Liver (tissue), 9 donors: ENCODE results near the gene RBM18. TPM values are rescaled to one million over a fixed set of nuclear protein-coding genes. Genes with fewer than 3 reads are reported as not detected.

Source experiments
- DNase-seq: peaks from one replicate; pipeline ENCODE4 v3.0.0-alpha.2; 2017; ENCODE audit warnings: low spot score
- H3K27ac ChIP-seq, 2 donors: one replicate each; pipeline ENCODE4 v1.7.0; 2013; ENCODE audit warnings: inconsistent platforms in 2 of 2, low read length in 2 of 2, control low read depth in 1 of 2, low read depth in 1 of 2, mild to moderate bottlenecking in 1 of 2
- H3K27me3 ChIP-seq, 4 donors: one replicate each; pipeline versions ENCODE4 v1.6.1 to v1.7.0; 2013; ENCODE audit warnings: low read length in 3 of 4, inconsistent platforms in 1 of 4, mild to moderate bottlenecking in 1 of 4, moderate library complexity in 1 of 4; ENCODE audit not compliant: control insufficient read depth in 4 of 4, insufficient read depth in 4 of 4
- H3K36me3 ChIP-seq, 4 donors: one replicate each; pipeline versions ENCODE4 v1.6.1 to v1.7.0; 2013; ENCODE audit warnings: low read length in 3 of 4, mild to moderate bottlenecking in 3 of 4, low read depth in 1 of 4, moderate library complexity in 1 of 4; ENCODE audit not compliant: control insufficient read depth in 4 of 4, insufficient read depth in 3 of 4
- H3K4me1 ChIP-seq, 4 donors: one replicate each; pipeline versions ENCODE4 v1.6.1 to v1.7.0; 2013; ENCODE audit warnings: low read length in 3 of 4, mild to moderate bottlenecking in 3 of 4, moderate library complexity in 1 of 4; ENCODE audit not compliant: control insufficient read depth in 4 of 4, insufficient read depth in 4 of 4
- H3K4me3 ChIP-seq, 3 donors: one replicate each; pipeline versions ENCODE4 v1.6.1 to v1.7.0; 2013; ENCODE audit warnings: low read length in 3 of 3, control low read depth in 1 of 3, low read depth in 1 of 3, mild to moderate bottlenecking in 1 of 3
- H3K9ac ChIP-seq, 2 donors: one replicate each; pipeline ENCODE4 v1.7.0; 2013; ENCODE audit warnings: low read length in 2 of 2, mild to moderate bottlenecking in 2 of 2, moderate library complexity in 2 of 2, control low read depth in 1 of 2, low read depth in 1 of 2
- H3K9me3 ChIP-seq, 4 donors: one replicate each; pipeline versions ENCODE4 v1.6.1 to v1.7.0; 2013; ENCODE audit warnings: low read length in 3 of 4; ENCODE audit not compliant: control insufficient read depth in 4 of 4
- CTCF ChIP-seq: fragments of 150-350 bp; IDR thresholded peaks from 2 replicates; pipeline ENCODE4 v1.5.1; 2017; ENCODE audit warnings: improper control_type of control experiment, low read depth, low read length; ENCODE audit not compliant: missing input control
- EGR1 ChIP-seq, 2 donors: IDR thresholded peaks; 2 replicates each; pipeline ENCODE4 v1.6.1; 2016 to 2018; ENCODE audit warnings: antibody characterized with exemption in 2 of 2, low read depth in 2 of 2
- FOXA1 ChIP-seq: IDR thresholded peaks from 2 replicates; pipeline ENCODE4 v1.6.1; 2016; ENCODE audit warnings: antibody characterized with exemption
- FOXA2 ChIP-seq: IDR thresholded peaks from 2 replicates; pipeline ENCODE4 v1.6.1; 2016; ENCODE audit warnings: antibody characterized with exemption
- GABPA ChIP-seq, 2 donors: IDR thresholded peaks in 1 of 2; conservative IDR thresholded peaks in 1 of 2; 2 replicates each; pipeline ENCODE4 v1.6.1; 2016; ENCODE audit warnings: antibody characterized with exemption in 2 of 2, mild to moderate bottlenecking in 1 of 2, moderate library complexity in 1 of 2
- HNF4A ChIP-seq, 2 donors: conservative IDR thresholded peaks; 2 replicates each; pipeline ENCODE4 v1.6.1; 2016; ENCODE audit warnings: antibody characterized with exemption in 2 of 2, mild to moderate bottlenecking in 2 of 2
- HNF4G ChIP-seq: IDR thresholded peaks from 2 replicates; pipeline ENCODE4 v1.6.1; 2016; ENCODE audit warnings: antibody characterized with exemption
- JUND ChIP-seq, 2 donors: IDR thresholded peaks; 2 replicates each; pipeline ENCODE4 v1.6.1; 2016; ENCODE audit warnings: antibody characterized with exemption in 2 of 2
- NR2F2 ChIP-seq: IDR thresholded peaks from 2 replicates; pipeline ENCODE4 v1.6.1; 2016; ENCODE audit warnings: antibody characterized with exemption
- RAD21 ChIP-seq, 2 donors: IDR thresholded peaks; 2 replicates each; pipeline ENCODE4 v1.6.1; 2016; ENCODE audit warnings: antibody characterized with exemption in 2 of 2, mild to moderate bottlenecking in 2 of 2
- RXRA ChIP-seq, 2 donors: IDR thresholded peaks; 2 replicates each; pipeline ENCODE4 v1.6.1; 2017 to 2018; ENCODE audit warnings: antibody characterized with exemption in 2 of 2, mild to moderate bottlenecking in 1 of 2
- SP1 ChIP-seq: IDR thresholded peaks from 2 replicates; pipeline ENCODE4 v1.6.1; 2018; ENCODE audit warnings: antibody characterized with exemption, mild to moderate bottlenecking
- TAF1 ChIP-seq: conservative IDR thresholded peaks from 2 replicates; pipeline ENCODE4 v1.6.1; 2016; ENCODE audit warnings: antibody characterized with exemption, mild to moderate bottlenecking
- YY1 ChIP-seq: IDR thresholded peaks from 2 replicates; pipeline ENCODE4 v1.6.1; 2016; ENCODE audit warnings: antibody characterized with exemption, mild to moderate bottlenecking
- WGBS: extraction: QIAGEN DNeasy Blood & Tissue Kit; methylation state at CpG from one replicate; pipeline ENCODE4 v1.1.7; 2013; 5-methylcytosine and 5-hydroxymethylcytosine counted together
- polyA plus RNA-seq, 2 donors: library from polyadenylated mRNA; stranded (reverse) in 1 of 2; unstranded in 1 of 2; fragments of 200-250 nt in 1 of 2; fragments of >200 nt in 1 of 2; fragmentation: Nextera tagmentation in 1 of 2; extraction: Ambion mirVana in 1 of 2; gene quantifications; one replicate each; pipeline versions ENCODE4 v1.2.1 to v1.2.3, GENCODE V29; 2013 to 2015
- total RNA-seq, 2 donors: library from RNA; depleted of rRNA; stranded (reverse); fragments of >200 nt; gene quantifications; one replicate each; pipeline ENCODE4 v1.2.3, GENCODE V29; 2014
- TF ChIP-seq, protein P1 (sequence below): IDR thresholded peaks from 2 replicates; pipeline ENCODE4 v1.6.1; 2016; ENCODE audit warnings: antibody characterized with exemption
- TF ChIP-seq, protein P2 (sequence below): IDR thresholded peaks from 2 replicates; pipeline ENCODE4 v1.6.1; 2016; ENCODE audit warnings: antibody characterized with exemption
- TF ChIP-seq, protein P3 (sequence below): IDR thresholded peaks from 2 replicates; pipeline ENCODE4 v1.6.1; 2016; ENCODE audit warnings: antibody characterized with exemption
- TF ChIP-seq, protein P4 (sequence below): IDR thresholded peaks from 2 replicates; pipeline ENCODE4 v1.6.1; 2016; ENCODE audit warnings: antibody characterized with exemption, mild to moderate bottlenecking
- donor health status: healthy.
- donor health status: healthy.
- donor health status: healthy.
- donor health status: healthy.
- donor health status: healthy.

RBM18 gene
- total and polyA plus RNA-seq, 4 donors: 3.4 to 7.7 (median 5.5) TPM

GRCh38 chr9:122248448-122248865, 16.2 kb downstream of the RBM18 start:
- no peak overlapping the region for H3K9ac ChIP-seq
- peaks cover 4 to 61% (median 59%) of the 10 kb centered on the region in 4 donors for H3K36me3 ChIP-seq
- 94% methylated on average over 5 of the region's 5 CpGs for WGBS
- no peak overlapping the region for H3K4me3 ChIP-seq
- DNase-seq: no peak
- H3K4me1 ChIP-seq: no peaks in the 10 kb centered on the region
- H3K27ac ChIP-seq: no peak overlapping the region
- H3K9me3 ChIP-seq: no peaks in the 10 kb centered on the region
- no peak for TF ChIP-seq RXRA (IDR thresholded peaks at IDR 0.05)
- TF ChIP-seq, protein P1, sequence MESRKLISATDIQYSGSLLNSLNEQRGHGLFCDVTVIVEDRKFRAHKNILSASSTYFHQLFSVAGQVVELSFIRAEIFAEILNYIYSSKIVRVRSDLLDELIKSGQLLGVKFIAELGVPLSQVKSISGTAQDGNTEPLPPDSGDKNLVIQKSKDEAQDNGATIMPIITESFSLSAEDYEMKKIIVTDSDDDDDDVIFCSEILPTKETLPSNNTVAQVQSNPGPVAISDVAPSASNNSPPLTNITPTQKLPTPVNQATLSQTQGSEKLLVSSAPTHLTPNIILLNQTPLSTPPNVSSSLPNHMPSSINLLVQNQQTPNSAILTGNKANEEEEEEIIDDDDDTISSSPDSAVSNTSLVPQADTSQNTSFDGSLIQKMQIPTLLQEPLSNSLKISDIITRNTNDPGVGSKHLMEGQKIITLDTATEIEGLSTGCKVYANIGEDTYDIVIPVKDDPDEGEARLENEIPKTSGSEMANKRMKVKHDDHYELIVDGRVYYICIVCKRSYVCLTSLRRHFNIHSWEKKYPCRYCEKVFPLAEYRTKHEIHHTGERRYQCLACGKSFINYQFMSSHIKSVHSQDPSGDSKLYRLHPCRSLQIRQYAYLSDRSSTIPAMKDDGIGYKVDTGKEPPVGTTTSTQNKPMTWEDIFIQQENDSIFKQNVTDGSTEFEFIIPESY: no peak
- TF ChIP-seq, protein P2, sequence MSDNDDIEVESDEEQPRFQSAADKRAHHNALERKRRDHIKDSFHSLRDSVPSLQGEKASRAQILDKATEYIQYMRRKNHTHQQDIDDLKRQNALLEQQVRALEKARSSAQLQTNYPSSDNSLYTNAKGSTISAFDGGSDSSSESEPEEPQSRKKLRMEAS: no peak
- TF ChIP-seq FOXA2: no peak
- no peak for TF ChIP-seq GABPA (IDR thresholded peaks at IDR 0.05 in 1 of 2, conservative IDR thresholded peaks at IDR 0.05 in 1 of 2)
- no peak for TF ChIP-seq SP1
- no peak for TF ChIP-seq NR2F2
- TF ChIP-seq HNF4A (conservative IDR thresholded peaks at IDR 0.05): no peak
- no peak for TF ChIP-seq CTCF
- TF ChIP-seq JUND (IDR thresholded peaks at IDR 0.05): no peak
- TF ChIP-seq, protein P3, sequence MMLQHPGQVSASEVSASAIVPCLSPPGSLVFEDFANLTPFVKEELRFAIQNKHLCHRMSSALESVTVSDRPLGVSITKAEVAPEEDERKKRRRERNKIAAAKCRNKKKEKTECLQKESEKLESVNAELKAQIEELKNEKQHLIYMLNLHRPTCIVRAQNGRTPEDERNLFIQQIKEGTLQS: no peak
- H3K27me3 ChIP-seq: no peaks in the 10 kb centered on the region

DNA sequence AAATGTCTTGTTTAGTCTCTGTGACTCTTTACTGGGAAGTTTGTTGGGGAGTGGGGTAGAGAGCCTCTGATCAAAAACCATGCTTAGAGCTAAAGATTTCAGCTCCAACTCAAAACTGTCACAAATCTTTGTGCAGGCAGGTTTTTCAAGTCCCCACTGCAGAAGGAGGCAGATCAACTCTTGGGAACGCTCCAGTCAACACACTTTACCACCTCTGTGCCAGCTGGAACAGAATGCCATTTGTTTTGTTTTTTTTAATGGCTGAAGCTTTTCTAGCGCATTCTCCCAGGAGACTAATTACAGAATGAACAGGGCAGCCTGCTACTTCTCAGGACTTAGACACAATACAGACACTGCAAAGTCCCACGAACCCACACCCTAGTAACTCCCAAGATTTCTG, 18.0 kb downstream of the RBM18 start:
- TF ChIP-seq GABPA (IDR thresholded peaks at IDR 0.05 in 1 of 2, conservative IDR thresholded peaks at IDR 0.05 in 1 of 2) (no peak), CTCF (no peak), JUND (IDR thresholded peaks at IDR 0.05) (no peak), FOXA1 (no peak), FOXA2 (no peak), SP1 (no peak), NR2F2 (no peak), YY1 (no peak), TAF1 (no peak), RAD21 (IDR thresholded peaks at IDR 0.05) (no peak), HNF4A (conservative IDR thresholded peaks at IDR 0.05) (no peak), HNF4G (no peak), EGR1 (IDR thresholded peaks at IDR 0.05; ENCODE audit: low read depth in 2 of 2) (no peak), RXRA (IDR thresholded peaks at IDR 0.05) (no peak)
- TF ChIP-seq, protein P3: no peak
- TF ChIP-seq, protein P2: no peak
- TF ChIP-seq, protein P4, sequence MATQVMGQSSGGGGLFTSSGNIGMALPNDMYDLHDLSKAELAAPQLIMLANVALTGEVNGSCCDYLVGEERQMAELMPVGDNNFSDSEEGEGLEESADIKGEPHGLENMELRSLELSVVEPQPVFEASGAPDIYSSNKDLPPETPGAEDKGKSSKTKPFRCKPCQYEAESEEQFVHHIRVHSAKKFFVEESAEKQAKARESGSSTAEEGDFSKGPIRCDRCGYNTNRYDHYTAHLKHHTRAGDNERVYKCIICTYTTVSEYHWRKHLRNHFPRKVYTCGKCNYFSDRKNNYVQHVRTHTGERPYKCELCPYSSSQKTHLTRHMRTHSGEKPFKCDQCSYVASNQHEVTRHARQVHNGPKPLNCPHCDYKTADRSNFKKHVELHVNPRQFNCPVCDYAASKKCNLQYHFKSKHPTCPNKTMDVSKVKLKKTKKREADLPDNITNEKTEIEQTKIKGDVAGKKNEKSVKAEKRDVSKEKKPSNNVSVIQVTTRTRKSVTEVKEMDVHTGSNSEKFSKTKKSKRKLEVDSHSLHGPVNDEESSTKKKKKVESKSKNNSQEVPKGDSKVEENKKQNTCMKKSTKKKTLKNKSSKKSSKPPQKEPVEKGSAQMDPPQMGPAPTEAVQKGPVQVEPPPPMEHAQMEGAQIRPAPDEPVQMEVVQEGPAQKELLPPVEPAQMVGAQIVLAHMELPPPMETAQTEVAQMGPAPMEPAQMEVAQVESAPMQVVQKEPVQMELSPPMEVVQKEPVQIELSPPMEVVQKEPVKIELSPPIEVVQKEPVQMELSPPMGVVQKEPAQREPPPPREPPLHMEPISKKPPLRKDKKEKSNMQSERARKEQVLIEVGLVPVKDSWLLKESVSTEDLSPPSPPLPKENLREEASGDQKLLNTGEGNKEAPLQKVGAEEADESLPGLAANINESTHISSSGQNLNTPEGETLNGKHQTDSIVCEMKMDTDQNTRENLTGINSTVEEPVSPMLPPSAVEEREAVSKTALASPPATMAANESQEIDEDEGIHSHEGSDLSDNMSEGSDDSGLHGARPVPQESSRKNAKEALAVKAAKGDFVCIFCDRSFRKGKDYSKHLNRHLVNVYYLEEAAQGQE: no peak
- TF ChIP-seq, protein P1: no peak
- DNase-seq: no peak
- WGBS: 94% methylated on average over 3 of the region's 3 CpGs
- H3K27ac ChIP-seq: no peak overlapping the region
- H3K9ac ChIP-seq: no peak overlapping the region
- H3K36me3 ChIP-seq: peaks cover 4 to 66% (median 64%) of the 10 kb centered on the region in 4 donors
- H3K27me3 ChIP-seq: no peaks in the 10 kb centered on the region
- H3K4me3 ChIP-seq: no peak overlapping the region
- H3K9me3 ChIP-seq: no peaks in the 10 kb centered on the region
- H3K4me1 ChIP-seq: no peaks in the 10 kb centered on the region
